Dendritic cell treated with granulocyte-macrophage colony-stimulating factor and Interleukin-4, amounts not matched to agents 40 ng/mL and 50 ng/mL, for 4 days (primary cell): ENCODE data around the gene ALCAM.
A peak's percentile ranks its signal among the peaks of the same experiment; 100 is the strongest.

ENCODE experiments used
- H3K27ac Mint-ChIP-seq: one replicate; pipeline ENCODE4 v1.8.0; 2022; ENCODE audit warnings: mild to moderate bottlenecking, mixed read lengths
- H3K27me3 Mint-ChIP-seq: one replicate; pipeline ENCODE4 v1.8.0; 2022; ENCODE audit warnings: mild to moderate bottlenecking, mixed read lengths
- H3K36me3 Mint-ChIP-seq: one replicate; pipeline ENCODE4 v1.8.0; 2022; ENCODE audit warnings: low read depth, mixed read lengths
- H3K4me1 Mint-ChIP-seq: one replicate; pipeline ENCODE4 v1.8.0; 2022; ENCODE audit warnings: low read depth, mixed read lengths
- H3K4me3 Mint-ChIP-seq: one replicate; pipeline ENCODE4 v1.8.0; 2022; ENCODE audit warnings: mild to moderate bottlenecking, moderate library complexity, mixed read lengths
- H3K9me3 Mint-ChIP-seq: one replicate; pipeline ENCODE4 v1.8.0; 2022; ENCODE audit warnings: mixed read lengths
- intact Hi-C: fragments of 100-400 bp; cut with micrococcal nuclease; formaldehyde crosslinking; loops from one replicate; pipeline ENCODE4 v1.15.0; 2022

The ALCAM gene

DNA sequence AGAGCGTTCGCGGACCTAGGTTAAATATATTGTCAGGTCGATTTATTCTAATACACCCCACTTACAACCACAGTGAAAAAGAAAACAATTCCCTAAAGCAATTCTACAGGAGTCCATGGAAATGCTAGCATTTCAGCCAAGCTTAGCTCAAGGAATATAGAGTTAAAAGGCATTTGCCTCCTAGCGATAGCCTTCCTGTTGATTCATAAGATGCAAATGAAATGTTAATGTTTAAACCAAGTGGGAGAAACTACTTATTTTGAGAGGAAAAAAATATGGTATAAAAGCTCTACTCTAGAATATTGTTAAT, 1.7 kb upstream of the ALCAM start:
- Mint-ChIP-seq H3K36me3 (peaks cover 30% of the 10 kb centered on the region), H3K4me1 (peaks cover 52% of the 10 kb centered on the region), H3K27me3 (no peaks in the 10 kb centered on the region), H3K4me3 (no peak overlapping the region), H3K27ac (peak overlapping the region; percentile 99), H3K9me3 (no peaks in the 10 kb centered on the region)
- intact Hi-C loops, result loop anchor here (5.0 to 10.0 kb wide), 3 partner anchors 223 to 770 kb away; no protein-coding TSS in a partner anchor

DNA sequence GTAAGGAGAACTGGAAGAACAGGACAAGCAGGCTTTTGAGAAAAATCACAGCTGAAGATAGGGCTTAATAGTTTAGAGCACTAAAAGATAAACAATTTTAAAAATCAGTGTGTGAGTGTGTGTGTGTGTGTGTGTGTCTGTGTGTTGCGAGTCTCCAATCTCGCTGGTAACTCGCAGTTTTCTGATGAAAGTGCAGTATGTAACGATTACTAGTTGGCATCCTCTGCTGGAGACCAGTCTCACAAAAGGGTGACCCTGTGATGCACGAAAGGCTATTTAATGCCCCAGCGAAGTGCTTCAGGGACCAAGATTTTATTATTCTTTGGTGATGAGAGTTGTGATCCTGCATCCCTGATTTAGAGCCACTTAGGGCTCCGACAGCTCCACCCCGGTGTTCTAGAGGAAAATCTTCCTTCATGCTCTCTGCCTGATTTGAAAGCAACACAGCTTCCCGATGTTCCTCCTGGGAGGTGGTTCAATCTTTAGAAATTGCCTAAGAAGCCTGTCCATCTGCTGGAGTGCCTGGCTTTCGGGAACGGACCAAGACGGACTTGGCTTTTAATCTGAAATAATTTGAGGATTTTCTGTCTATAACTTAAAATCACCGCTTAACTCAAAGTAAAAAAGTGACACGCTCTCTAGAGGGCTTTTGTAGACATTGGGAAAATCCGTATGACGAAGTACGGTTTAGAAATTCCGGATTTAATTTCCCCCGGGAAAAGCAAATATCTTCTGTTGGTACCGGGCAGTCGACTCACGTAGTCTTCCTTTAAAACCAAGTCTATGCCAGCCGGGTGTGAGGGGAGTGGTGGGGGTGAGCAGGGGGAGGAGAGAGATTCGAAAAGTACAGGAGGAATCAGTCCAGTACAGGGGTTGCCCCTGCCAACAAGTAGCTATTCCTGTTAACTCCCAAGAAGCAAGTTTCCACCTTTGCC, 1.1 kb upstream of the ALCAM start:
- Mint-ChIP-seq H3K4me1 (peaks cover 52% of the 10 kb centered on the region), H3K27ac (peak overlapping the region; percentile 99), H3K36me3 (peaks cover 30% of the 10 kb centered on the region), H3K9me3 (no peaks in the 10 kb centered on the region), H3K27me3 (no peaks in the 10 kb centered on the region), H3K4me3 (peak overlapping the region; percentile 87)
- intact Hi-C loops, result loop anchor here (5.0 to 10.0 kb wide), 3 partner anchors 223 to 771 kb away; no protein-coding TSS in a partner anchor

DNA sequence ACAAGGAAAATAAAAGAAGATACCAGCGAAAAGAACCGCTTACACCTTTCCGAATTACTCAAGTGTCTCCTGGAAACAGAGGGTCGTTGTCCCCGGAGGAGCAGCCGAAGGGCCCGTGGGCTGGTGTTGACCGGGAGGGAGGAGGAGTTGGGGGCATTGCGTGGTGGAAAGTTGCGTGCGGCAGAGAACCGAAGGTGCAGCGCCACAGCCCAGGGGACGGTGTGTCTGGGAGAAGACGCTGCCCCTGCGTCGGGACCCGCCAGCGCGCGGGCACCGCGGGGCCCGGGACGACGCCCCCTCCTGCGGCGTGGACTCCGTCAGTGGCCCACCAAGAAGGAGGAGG, 325 bp downstream of the ALCAM start:
- no peaks in the 10 kb centered on the region for H3K27me3 Mint-ChIP-seq
- peaks cover 48% of the 10 kb centered on the region for H3K4me1 Mint-ChIP-seq
- H3K27ac Mint-ChIP-seq, result peak overlapping the region; percentile 99
- intact Hi-C loops, result loop anchor here (5.0 to 10.0 kb wide), 3 partner anchors 225 to 772 kb away; no protein-coding TSS in a partner anchor
- H3K36me3 Mint-ChIP-seq, result peaks cover 30% of the 10 kb centered on the region
- no peaks in the 10 kb centered on the region for H3K9me3 Mint-ChIP-seq
- peak overlapping the region; percentile 87 for H3K4me3 Mint-ChIP-seq

DNA sequence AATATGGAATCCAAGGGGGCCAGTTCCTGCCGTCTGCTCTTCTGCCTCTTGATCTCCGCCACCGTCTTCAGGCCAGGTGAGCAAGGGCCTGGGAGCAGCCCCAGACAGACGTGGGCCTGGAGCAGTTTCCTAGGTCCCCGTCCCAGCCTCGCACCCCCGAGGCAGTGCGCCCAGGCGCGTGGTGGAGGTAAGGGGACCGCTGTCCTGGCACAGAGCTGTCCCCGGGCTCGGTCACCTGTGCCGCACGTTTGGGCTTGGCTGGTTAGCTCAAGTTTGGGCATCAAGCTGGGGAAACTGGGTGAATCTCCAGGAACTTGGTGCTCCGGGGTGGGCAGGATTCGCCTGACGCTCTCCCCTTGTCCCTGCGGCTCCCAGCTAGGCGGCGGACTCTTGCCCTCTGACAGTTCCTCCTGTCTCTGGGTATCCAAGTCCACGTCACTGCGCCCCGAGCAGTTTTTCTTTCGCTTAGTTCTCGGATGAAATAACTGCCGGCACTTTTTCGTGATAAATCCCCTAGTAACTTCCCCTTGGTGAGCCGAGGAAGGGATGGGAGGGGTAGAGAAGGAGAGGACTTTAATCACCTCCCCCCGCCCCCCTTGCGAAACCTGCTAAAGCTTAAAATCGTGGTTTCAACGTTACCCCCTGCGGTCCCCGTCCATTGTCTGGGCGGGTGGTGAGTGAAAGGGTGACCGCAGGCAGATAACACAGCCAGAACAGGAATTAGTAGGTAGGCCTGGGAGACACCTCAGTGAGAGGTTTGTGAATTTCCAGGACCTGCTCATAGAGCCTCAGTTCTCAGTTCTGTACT, 901 bp downstream of the ALCAM start:
- Mint-ChIP-seq H3K27me3 (no peaks in the 10 kb centered on the region), H3K4me3 (peak overlapping the region; percentile 87), H3K36me3 (peaks cover 30% of the 10 kb centered on the region), H3K27ac (peak overlapping the region; percentile 99), H3K4me1 (peaks cover 48% of the 10 kb centered on the region), H3K9me3 (no peaks in the 10 kb centered on the region)
- intact Hi-C loops, result loop anchor here (2.0 to 10.0 kb wide), 4 partner anchors 151 to 773 kb away; no protein-coding TSS in a partner anchor

DNA sequence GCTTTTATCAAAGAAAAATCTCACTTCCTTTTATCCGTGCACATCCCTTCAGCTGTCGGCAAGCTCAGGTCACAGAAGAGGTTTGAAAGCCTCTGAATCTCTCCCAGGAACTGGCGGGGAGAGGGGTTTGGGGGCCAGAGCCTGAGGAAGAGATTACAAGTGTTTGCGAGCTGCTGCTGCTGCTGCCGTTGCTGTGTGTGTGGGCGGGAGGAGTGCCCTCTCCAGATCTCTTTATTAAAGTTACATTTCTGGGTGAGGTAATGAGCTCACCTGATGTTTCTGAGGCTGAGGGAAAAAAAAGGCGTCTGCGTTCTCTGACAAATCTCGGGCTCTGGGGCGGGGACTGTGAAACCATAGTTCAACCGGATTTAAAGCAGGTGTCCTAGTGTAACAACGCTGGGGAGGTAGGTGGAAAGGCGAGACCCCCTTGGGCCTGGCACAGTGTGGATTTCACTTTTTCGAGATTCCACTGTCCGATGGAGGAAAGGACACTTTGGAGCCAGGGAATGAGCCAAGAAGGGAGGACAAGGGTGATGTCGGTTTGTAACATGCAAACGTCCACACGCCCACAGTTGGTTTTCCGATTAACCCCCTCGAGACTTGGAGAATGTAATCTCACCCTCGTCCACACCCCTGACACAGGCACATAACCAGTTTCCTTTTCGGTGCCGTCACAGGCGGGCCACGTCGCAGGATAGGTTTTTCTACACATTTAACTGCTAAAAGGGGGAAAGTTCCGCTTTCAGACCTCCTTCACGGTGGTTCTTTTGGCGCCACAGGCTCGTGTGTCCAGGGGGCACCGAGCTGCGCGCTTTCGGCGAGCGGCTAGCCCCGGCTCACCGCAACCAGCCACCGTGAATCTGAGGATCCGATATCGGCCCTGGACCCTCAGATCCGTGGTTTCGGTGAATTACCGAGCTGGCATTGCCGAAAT, 2.1 kb downstream of the ALCAM start:
- intact Hi-C loops, result loop anchor here (1.0 to 10.0 kb wide), 5 partner anchors 150 to 805 kb away; no protein-coding TSS in a partner anchor
- Mint-ChIP-seq H3K4me1 (peaks cover 48% of the 10 kb centered on the region), H3K27ac (peak overlapping the region; percentile 99), H3K4me3 (peak overlapping the region; percentile 87), H3K27me3 (no peaks in the 10 kb centered on the region), H3K36me3 (peaks cover 30% of the 10 kb centered on the region), H3K9me3 (no peaks in the 10 kb centered on the region)

DNA sequence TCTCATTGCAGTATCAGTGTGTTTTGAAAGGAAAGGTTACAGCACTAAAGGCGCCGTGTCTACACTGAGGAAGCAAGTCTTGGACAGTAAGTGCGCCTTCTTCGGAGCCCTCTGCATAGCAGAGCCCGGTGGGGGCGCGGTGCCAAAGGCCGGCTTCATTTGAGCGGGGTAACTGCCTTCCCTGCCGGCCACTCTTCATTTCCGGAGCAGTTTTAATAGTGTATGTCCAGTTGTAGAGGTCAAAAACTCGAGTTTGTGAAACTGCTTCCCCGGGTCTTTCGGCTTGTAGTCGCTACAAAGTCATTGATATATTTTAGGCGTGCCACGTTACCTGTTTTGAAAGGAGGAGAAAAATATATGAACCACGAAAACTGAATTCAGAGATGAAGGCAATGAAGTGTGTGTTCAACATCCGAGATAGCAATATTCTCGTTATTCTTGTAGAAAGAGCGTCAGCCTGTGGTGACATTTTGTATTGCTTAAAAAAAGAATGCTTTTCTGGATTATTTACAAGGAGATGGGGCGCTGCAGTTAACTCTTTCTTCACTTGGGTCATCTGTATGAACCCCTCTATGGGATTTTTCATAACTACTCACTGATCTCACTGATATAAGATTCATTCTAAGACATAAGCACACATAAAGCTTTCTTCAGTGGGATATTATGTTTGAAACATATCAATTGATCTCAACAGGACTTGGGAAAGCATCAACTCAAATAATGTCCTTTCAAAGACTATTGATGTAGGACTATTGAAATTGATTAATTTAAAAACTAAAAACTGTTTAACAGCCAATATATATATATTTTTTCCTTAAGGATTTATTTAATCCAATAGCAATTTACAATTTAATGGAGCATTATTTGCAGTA, 3.0 kb downstream of the ALCAM start:
- Mint-ChIP-seq H3K4me3 (peak overlapping the region; percentile 87), H3K4me1 (peaks cover 47% of the 10 kb centered on the region), H3K27ac (peak overlapping the region; percentile 99), H3K36me3 (peaks cover 30% of the 10 kb centered on the region), H3K27me3 (no peaks in the 10 kb centered on the region), H3K9me3 (no peaks in the 10 kb centered on the region)
- intact Hi-C loops, result loop anchor here (1.0 to 10.0 kb wide), 6 partner anchors 149 to 1095 kb away; no protein-coding TSS in a partner anchor

DNA sequence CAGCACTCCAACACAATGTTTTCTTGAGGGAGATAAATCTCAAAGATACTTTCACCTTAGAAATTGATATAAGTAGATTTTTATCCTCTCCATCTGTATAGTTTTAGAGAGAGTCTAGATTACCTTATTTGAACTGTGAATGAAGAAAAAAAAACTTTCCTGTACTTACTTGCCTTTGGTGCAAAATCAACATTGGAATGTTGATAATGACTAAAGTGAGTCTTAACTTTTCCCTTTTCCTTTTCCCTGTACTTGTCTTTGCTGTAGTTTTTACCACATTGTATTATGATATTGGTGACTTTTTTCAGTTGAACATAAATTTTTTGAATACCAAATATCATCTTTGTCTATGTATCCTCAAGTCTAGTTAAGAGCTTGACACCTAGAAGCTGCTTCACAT, 6.7 kb downstream of the ALCAM start:
- intact Hi-C loops, result loop anchor here (10.0 kb wide), 1 partner anchor 1099 kb away; no protein-coding TSS in a partner anchor
- Mint-ChIP-seq H3K27ac (no peak overlapping the region), H3K4me3 (no peak overlapping the region), H3K4me1 (peaks cover 17% of the 10 kb centered on the region), H3K9me3 (no peaks in the 10 kb centered on the region), H3K27me3 (no peaks in the 10 kb centered on the region), H3K36me3 (peaks cover 11% of the 10 kb centered on the region)

DNA sequence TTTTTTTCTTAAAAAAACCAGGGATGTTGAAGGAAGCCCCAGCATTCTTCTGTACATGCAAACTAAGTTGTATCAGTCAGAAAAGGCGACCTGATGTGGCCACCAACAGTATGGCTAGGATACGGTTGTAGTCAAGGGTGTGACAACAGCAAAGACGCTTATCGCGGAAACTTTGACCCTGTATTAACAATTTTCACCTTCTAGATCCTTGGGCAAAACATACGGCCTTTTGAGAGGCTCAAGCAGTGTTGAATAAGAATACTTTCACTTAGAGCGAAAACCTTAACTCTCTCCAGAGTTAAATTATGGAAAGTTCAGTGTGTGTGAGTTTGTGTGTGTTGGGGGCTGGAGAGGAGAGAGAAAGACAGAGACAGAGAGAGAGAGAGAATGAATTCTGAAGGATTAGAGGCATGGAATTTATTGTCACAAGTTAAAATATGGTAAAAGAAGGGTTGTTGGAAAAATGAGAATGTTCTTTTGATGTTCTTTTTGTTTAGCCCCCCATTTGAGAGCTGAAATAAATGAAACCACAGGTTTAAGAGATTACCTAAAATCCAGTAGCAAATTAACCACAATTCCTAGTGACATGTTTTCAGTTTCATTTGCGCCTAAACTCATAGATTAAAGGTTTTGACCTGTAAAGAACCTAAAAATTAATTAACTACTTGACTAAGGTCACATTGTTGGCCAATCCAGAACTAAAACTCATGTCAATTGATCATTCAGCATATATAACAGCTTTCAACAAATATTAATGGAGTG, 9.2 kb downstream of the ALCAM start:
- Mint-ChIP-seq H3K4me3 (no peak overlapping the region), H3K27me3 (no peaks in the 10 kb centered on the region), H3K4me1 (peaks cover 8% of the 10 kb centered on the region), H3K36me3 (no peaks in the 10 kb centered on the region), H3K9me3 (no peaks in the 10 kb centered on the region), H3K27ac (no peak overlapping the region)
- intact Hi-C loops, result loop anchor here (10.0 kb wide), 1 partner anchor 1101 kb away; no protein-coding TSS in a partner anchor

DNA sequence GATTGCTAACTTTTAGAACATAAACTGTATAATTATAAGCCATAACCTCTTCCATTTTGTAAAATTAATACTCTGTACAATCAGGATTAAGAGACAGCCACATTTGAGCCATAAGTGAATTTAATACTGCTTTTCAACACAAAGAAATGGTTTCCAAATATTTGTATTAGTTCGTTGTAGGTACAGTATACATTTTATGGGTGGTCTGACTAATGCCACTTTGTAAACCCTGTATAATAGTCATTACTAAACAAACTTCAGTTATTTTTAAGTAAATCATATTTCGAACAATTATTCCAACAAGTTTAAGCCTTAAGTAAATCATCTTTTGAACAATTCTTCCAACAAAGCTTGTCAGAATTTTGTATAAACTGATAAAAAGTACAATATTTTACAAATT, 11.0 kb downstream of the ALCAM start:
- no peaks in the 10 kb centered on the region for H3K36me3 Mint-ChIP-seq
- H3K4me3 Mint-ChIP-seq, result no peak overlapping the region
- no peak overlapping the region for H3K27ac Mint-ChIP-seq
- no peaks in the 10 kb centered on the region for H3K27me3 Mint-ChIP-seq
- H3K4me1 Mint-ChIP-seq, result peaks cover 16% of the 10 kb centered on the region
- no peaks in the 10 kb centered on the region for H3K9me3 Mint-ChIP-seq
- intact Hi-C loops, result loop anchor here (10.0 kb wide), 1 partner anchor 1103 kb away; no protein-coding TSS in a partner anchor

DNA sequence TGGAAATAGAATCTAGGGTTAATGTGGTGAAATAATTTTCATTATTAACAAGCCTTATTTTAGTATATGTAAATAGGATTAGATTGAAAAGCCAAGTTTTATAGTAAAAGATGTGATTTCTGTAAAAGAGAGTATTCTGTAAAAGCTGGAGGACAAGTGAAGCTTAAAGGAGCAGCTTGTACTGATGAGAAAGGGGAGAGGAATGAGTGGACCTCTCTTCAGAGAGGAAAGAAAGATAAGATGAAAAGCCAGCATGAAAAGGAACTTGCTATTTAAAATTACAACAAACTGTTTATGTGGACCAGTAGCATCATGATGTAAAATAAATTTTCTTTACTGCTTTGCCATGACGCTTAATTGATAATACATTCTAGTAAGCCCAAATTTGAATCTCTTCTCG, 18.5 kb downstream of the ALCAM start:
- intact Hi-C loops, result no loop called here
- peaks cover 6% of the 10 kb centered on the region for H3K9me3 Mint-ChIP-seq
- H3K27me3 Mint-ChIP-seq, result no peaks in the 10 kb centered on the region
- peaks cover 5% of the 10 kb centered on the region for H3K36me3 Mint-ChIP-seq
- no peak overlapping the region for H3K4me3 Mint-ChIP-seq
- no peak overlapping the region for H3K27ac Mint-ChIP-seq
- H3K4me1 Mint-ChIP-seq, result peaks cover 40% of the 10 kb centered on the region

DNA sequence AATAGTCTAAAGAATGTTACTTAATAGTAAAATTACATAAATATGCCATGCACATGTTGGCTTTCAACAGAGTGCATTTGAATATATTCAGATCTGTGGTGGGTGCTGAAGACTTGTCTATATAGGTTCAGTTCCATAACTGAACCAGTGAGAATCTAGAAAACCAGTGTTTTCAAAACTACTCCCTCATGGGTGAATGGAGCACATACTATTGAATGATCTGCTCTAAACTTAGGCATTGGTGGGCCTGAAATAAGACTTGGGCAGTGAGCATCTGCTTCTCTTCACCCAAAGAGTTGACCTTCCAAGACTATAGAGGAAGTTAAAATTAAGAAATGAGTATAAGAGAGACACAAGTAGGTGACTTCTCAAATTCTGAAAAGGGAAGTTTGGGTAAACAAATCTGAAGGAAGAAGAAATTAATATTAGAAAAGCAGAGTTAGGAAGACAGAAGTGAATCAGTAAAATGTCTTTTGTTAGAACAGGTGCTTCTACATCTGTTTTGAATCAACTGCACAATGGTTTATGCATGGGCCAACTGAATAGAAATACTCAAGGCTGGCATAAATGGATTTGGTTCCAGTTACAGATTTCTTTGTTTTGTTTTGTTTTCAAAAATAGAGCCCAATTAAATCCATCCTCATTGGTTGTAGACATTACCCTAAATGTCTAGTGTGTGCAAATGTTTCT, 19.3 kb downstream of the ALCAM start:
- Mint-ChIP-seq H3K4me3 (no peak overlapping the region), H3K4me1 (peaks cover 37% of the 10 kb centered on the region), H3K27ac (no peak overlapping the region), H3K9me3 (peaks cover 13% of the 10 kb centered on the region), H3K27me3 (no peaks in the 10 kb centered on the region), H3K36me3 (peaks cover 8% of the 10 kb centered on the region)
- intact Hi-C loops, result no loop called here
